Astrocyte (in vitro differentiated cells and primary cell): Measurements from ENCODE around the gene NCMAP.

Source experiments
- EZH2 ChIP-seq: IDR thresholded peaks from 2 replicates; pipeline ENCODE4 v1.6.1; 2012; ENCODE audit warnings: mild to moderate bottlenecking, low read length, inconsistent platforms; ENCODE audit not compliant: insufficient read depth
- TF ChIP-seq, protein P1 (sequence below): IDR thresholded peaks from 2 replicates; pipeline ENCODE4 v1.5.1; 2011; ENCODE audit warnings: low read depth, mild to moderate bottlenecking, inconsistent platforms, low read length, moderate library complexity; ENCODE audit not compliant: insufficient read depth

GRCh38 chr1:24622218-24622617 lies 66.3 kb downstream of the NCMAP start:
- TF ChIP-seq, protein P1, sequence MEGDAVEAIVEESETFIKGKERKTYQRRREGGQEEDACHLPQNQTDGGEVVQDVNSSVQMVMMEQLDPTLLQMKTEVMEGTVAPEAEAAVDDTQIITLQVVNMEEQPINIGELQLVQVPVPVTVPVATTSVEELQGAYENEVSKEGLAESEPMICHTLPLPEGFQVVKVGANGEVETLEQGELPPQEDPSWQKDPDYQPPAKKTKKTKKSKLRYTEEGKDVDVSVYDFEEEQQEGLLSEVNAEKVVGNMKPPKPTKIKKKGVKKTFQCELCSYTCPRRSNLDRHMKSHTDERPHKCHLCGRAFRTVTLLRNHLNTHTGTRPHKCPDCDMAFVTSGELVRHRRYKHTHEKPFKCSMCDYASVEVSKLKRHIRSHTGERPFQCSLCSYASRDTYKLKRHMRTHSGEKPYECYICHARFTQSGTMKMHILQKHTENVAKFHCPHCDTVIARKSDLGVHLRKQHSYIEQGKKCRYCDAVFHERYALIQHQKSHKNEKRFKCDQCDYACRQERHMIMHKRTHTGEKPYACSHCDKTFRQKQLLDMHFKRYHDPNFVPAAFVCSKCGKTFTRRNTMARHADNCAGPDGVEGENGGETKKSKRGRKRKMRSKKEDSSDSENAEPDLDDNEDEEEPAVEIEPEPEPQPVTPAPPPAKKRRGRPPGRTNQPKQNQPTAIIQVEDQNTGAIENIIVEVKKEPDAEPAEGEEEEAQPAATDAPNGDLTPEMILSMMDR, result no peak
- no peak for TF ChIP-seq EZH2
